ENCODE results near the gene LMX1B. TPM values are rescaled to one million over a fixed set of nuclear protein-coding genes. Genes with fewer than 3 reads are reported as not detected.

Gene LMX1B
- total RNA-seq, 1 donor from 2014 or later = 0.26 TPM

- peaks cover 18% of the 10 kb centered on the region for H3K4me1 Mint-ChIP-seq (ENCODE audit: unreplicated experiment)
- DNase-seq (ENCODE audit: low spot score) = no peak
- no peaks in the 10 kb centered on the region for H3K9me3 Mint-ChIP-seq (ENCODE audit: unreplicated experiment)
- H3K27me3 Mint-ChIP-seq (ENCODE audit: unreplicated experiment) = peaks cover 9% of the 10 kb centered on the region
- H3K36me3 Mint-ChIP-seq (ENCODE audit: low read depth, unreplicated experiment) = no peaks in the 10 kb centered on the region
- H3K4me3 Mint-ChIP-seq (ENCODE audit: unreplicated experiment) = no peak overlapping the region
- H3K27ac Mint-ChIP-seq (ENCODE audit: unreplicated experiment) = no peak overlapping the region
- TF ChIP-seq CTCF (IDR thresholded peaks at IDR 0.05; ENCODE audit: unreplicated experiment) = no peak
Observed at GRCh38 chr9:126588491-126589168, 25.1 kb upstream of the LMX1B start.

- Mint-ChIP-seq H3K4me1 (ENCODE audit: unreplicated experiment) (peaks cover 18% of the 10 kb centered on the region), H3K4me3 (ENCODE audit: unreplicated experiment) (no peak overlapping the region), H3K27me3 (ENCODE audit: unreplicated experiment) (peaks cover 9% of the 10 kb centered on the region), H3K9me3 (ENCODE audit: unreplicated experiment) (no peaks in the 10 kb centered on the region), H3K27ac (ENCODE audit: unreplicated experiment) (peak overlapping the region; percentile 18), H3K36me3 (ENCODE audit: low read depth, unreplicated experiment) (no peaks in the 10 kb centered on the region)
- no peak for DNase-seq (ENCODE audit: low spot score)
- no peak for TF ChIP-seq CTCF (IDR thresholded peaks at IDR 0.05; ENCODE audit: unreplicated experiment)
Observed at GRCh38 chr9:126589349-126589748, 24.4 kb upstream of the LMX1B start.

- H3K27me3 Mint-ChIP-seq (ENCODE audit: unreplicated experiment) = peaks cover 7% of the 10 kb centered on the region
- H3K4me3 Mint-ChIP-seq (ENCODE audit: unreplicated experiment) = no peak overlapping the region
- H3K9me3 Mint-ChIP-seq (ENCODE audit: unreplicated experiment) = no peaks in the 10 kb centered on the region
- H3K36me3 Mint-ChIP-seq (ENCODE audit: low read depth, unreplicated experiment) = no peaks in the 10 kb centered on the region
- no peak for DNase-seq (ENCODE audit: low spot score)
- TF ChIP-seq CTCF (IDR thresholded peaks at IDR 0.05; ENCODE audit: unreplicated experiment) = no peak
- H3K27ac Mint-ChIP-seq (ENCODE audit: unreplicated experiment) = no peak overlapping the region
- H3K4me1 Mint-ChIP-seq (ENCODE audit: unreplicated experiment) = peaks cover 15% of the 10 kb centered on the region
Observed at GRCh38 chr9:126591083-126591482, 22.6 kb upstream of the LMX1B start.

- Mint-ChIP-seq H3K36me3 (ENCODE audit: low read depth, unreplicated experiment) (no peaks in the 10 kb centered on the region), H3K27me3 (ENCODE audit: unreplicated experiment) (peaks cover 5% of the 10 kb centered on the region), H3K4me1 (ENCODE audit: unreplicated experiment) (peaks cover 9% of the 10 kb centered on the region), H3K27ac (ENCODE audit: unreplicated experiment) (no peak overlapping the region), H3K4me3 (ENCODE audit: unreplicated experiment) (no peak overlapping the region), H3K9me3 (ENCODE audit: unreplicated experiment) (no peaks in the 10 kb centered on the region)
- TF ChIP-seq CTCF (IDR thresholded peaks at IDR 0.05; ENCODE audit: unreplicated experiment) = no peak
- no peak for DNase-seq (ENCODE audit: low spot score)
Observed at GRCh38 chr9:126591922-126592321, 21.8 kb upstream of the LMX1B start.

- H3K27me3 Mint-ChIP-seq (ENCODE audit: unreplicated experiment) = peaks cover 5% of the 10 kb centered on the region
- no peak overlapping the region for H3K4me3 Mint-ChIP-seq (ENCODE audit: unreplicated experiment)
- DNase-seq (ENCODE audit: low spot score) = no peak
- no peak for TF ChIP-seq CTCF (IDR thresholded peaks at IDR 0.05; ENCODE audit: unreplicated experiment)
- no peaks in the 10 kb centered on the region for H3K9me3 Mint-ChIP-seq (ENCODE audit: unreplicated experiment)
- no peak overlapping the region for H3K27ac Mint-ChIP-seq (ENCODE audit: unreplicated experiment)
- no peaks in the 10 kb centered on the region for H3K36me3 Mint-ChIP-seq (ENCODE audit: low read depth, unreplicated experiment)
- peaks cover 6% of the 10 kb centered on the region for H3K4me1 Mint-ChIP-seq (ENCODE audit: unreplicated experiment)
Observed at GRCh38 chr9:126592461-126592860, 21.3 kb upstream of the LMX1B start.

Measured in endothelial cell (in vitro differentiated cells).